Endodermal cell (in vitro differentiated cells): Measurements from ENCODE around the gene CCT5. TPM values are rescaled to one million over a fixed set of nuclear protein-coding genes. Genes with fewer than 3 reads are reported as not detected.

ENCODE experiments used
- DNase-seq: peaks from one replicate; pipeline ENCODE4 v3.0.0-alpha.2; 2017
- H3K27ac ChIP-seq: 2 replicates; pipeline ENCODE4 v1.5.1; 2013; ENCODE audit warnings: mild to moderate bottlenecking, low read depth, low read length, moderate library complexity
- H3K27me3 ChIP-seq: 2 replicates; pipeline ENCODE4 v1.6.1; 2013; ENCODE audit warnings: mild to moderate bottlenecking, low read length, moderate library complexity; ENCODE audit not compliant: insufficient read depth, control insufficient read depth, poor library complexity, severe bottlenecking
- H3K36me3 ChIP-seq: 2 replicates; pipeline ENCODE4 v1.7.0; 2013; ENCODE audit warnings: mild to moderate bottlenecking, low read length, moderate library complexity; ENCODE audit not compliant: control insufficient read depth, insufficient read depth
- H3K4me1 ChIP-seq: one replicate; pipeline ENCODE4 v1.7.0; 2013; ENCODE audit warnings: low read length; ENCODE audit not compliant: control insufficient read depth, insufficient read depth
- H3K4me3 ChIP-seq: 2 replicates; pipeline ENCODE4 v1.5.1; 2013; ENCODE audit warnings: mild to moderate bottlenecking, low read length, moderate library complexity
- H3K9ac ChIP-seq: 2 replicates; pipeline ENCODE4 v1.6.1; 2013; ENCODE audit warnings: mild to moderate bottlenecking, low read length, moderate library complexity; ENCODE audit not compliant: poor library complexity, severe bottlenecking; ENCODE audit errors: extremely low read depth
- H3K9me3 ChIP-seq: 2 replicates; pipeline ENCODE4 v1.6.1; 2013; ENCODE audit warnings: mild to moderate bottlenecking, low read length, moderate library complexity; ENCODE audit not compliant: control insufficient read depth
- H3K27ac Mint-ChIP-seq: 2 replicates; pipeline ENCODE4 v1.8.0; 2020; ENCODE audit warnings: mixed read lengths
- H3K27me3 Mint-ChIP-seq: 2 replicates; pipeline ENCODE4 v1.8.0; 2021; ENCODE audit warnings: mild to moderate bottlenecking, mixed read lengths; ENCODE audit not compliant: insufficient read depth
- H3K36me3 Mint-ChIP-seq: 2 replicates; pipeline ENCODE4 v1.8.0; 2020; ENCODE audit warnings: low read depth, mixed read lengths
- H3K4me1 Mint-ChIP-seq: 2 replicates; pipeline ENCODE4 v1.8.0; 2020; ENCODE audit warnings: mixed read lengths
- H3K4me3 Mint-ChIP-seq: 2 replicates; pipeline ENCODE4 v1.8.0; 2020; ENCODE audit warnings: mild to moderate bottlenecking, moderate library complexity, mixed read lengths
- H3K9me3 Mint-ChIP-seq: 2 replicates; pipeline ENCODE4 v1.8.0; 2020; ENCODE audit warnings: mild to moderate bottlenecking, mixed read lengths
- CTCF ChIP-seq: fragments of 200-600 bp; sonication (generic); conservative IDR thresholded peaks from 2 replicates; pipeline ENCODE4 v1.5.0; 2021; ENCODE audit warnings: antibody characterized with exemption, mild to moderate bottlenecking
- WGBS, 2 experiments: methylation state at CpG; one replicate each; pipeline versions ENCODE4 v1.1.5 to v1.1.7; 2013; ENCODE audit warnings: missing lambda C conversion rate in 2 of 2, mixed read lengths in 1 of 2; ENCODE audit not compliant: insufficient coverage in 1 of 2, insufficient read length in 1 of 2; 5-methylcytosine and 5-hydroxymethylcytosine counted together
- total RNA-seq, 2 donors: library from RNA; stranded (reverse); fragmentation: NEBNext Ultra II Directional in 1 of 2; extraction: Animal tissue kit (Norgen Biotek cat#: 25700) in 1 of 2; gene quantifications; 2 replicates in 1 of 2; 3 replicates in 1 of 2; pipeline ENCODE4 v1.2.1, GENCODE V29; 2021

CCT5 gene
- total RNA-seq, 2 donors from 2014 or later, result 316 to 356 TPM

- Histone ChIP-seq H3K27ac (no peak overlapping the region), H3K9ac (no peak overlapping the region), H3K36me3 (no peaks in the 10 kb centered on the region), H3K27me3 (no peaks in the 10 kb centered on the region), H3K4me1 (no peaks in the 10 kb centered on the region), H3K9me3 (no peaks in the 10 kb centered on the region), H3K4me3 (no peak overlapping the region)
- Mint-ChIP-seq H3K36me3 (no peaks in the 10 kb centered on the region), H3K4me1 (peaks cover 11% of the 10 kb centered on the region), H3K27me3 (no peaks in the 10 kb centered on the region), H3K4me3 (no peak overlapping the region), H3K9me3 (no peaks in the 10 kb centered on the region), H3K27ac (no peak overlapping the region)
- WGBS, 2 experiments, result 89 to 90% methylated on average over 6 to 7 of the region's 7 CpGs
- no peak for TF ChIP-seq CTCF
- no peak for DNase-seq
These were observed 26.6 kb downstream of the CCT5 start for GRCh38 chr5:10276691-10277090.

GRCh38 chr5:10277773-10278630 lies 27.9 kb downstream of the CCT5 start:
- H3K27ac ChIP-seq, result no peak overlapping the region
- 96 to 98% methylated on average over 9 to 13 of the region's 13 CpGs for WGBS, 2 experiments

GRCh38 chr5:10278658-10279279 lies 28.7 kb downstream of the CCT5 start:
- no peak overlapping the region for H3K4me3 Mint-ChIP-seq

More at GRCh38 chr5:10277773-10278630, 27.9 kb downstream of the CCT5 start:
- H3K4me1 Mint-ChIP-seq, result peaks cover 11% of the 10 kb centered on the region
- H3K4me3 Mint-ChIP-seq, result no peak overlapping the region
- no peaks in the 10 kb centered on the region for H3K27me3 ChIP-seq
- no peaks in the 10 kb centered on the region for H3K9me3 Mint-ChIP-seq
- H3K4me1 ChIP-seq, result no peaks in the 10 kb centered on the region
- no peak overlapping the region for H3K4me3 ChIP-seq
- H3K27ac Mint-ChIP-seq, result no peak overlapping the region
- TF ChIP-seq CTCF, result no peak
- H3K27me3 Mint-ChIP-seq, result no peaks in the 10 kb centered on the region
- H3K9ac ChIP-seq, result no peak overlapping the region
- no peaks in the 10 kb centered on the region for H3K36me3 Mint-ChIP-seq
- no peak for DNase-seq
- H3K36me3 ChIP-seq, result no peaks in the 10 kb centered on the region
- no peaks in the 10 kb centered on the region for H3K9me3 ChIP-seq

More at GRCh38 chr5:10278658-10279279, 28.7 kb downstream of the CCT5 start:
- Histone ChIP-seq H3K27me3 (no peaks in the 10 kb centered on the region), H3K4me3 (no peak overlapping the region), H3K36me3 (no peaks in the 10 kb centered on the region), H3K27ac (no peak overlapping the region), H3K9me3 (no peaks in the 10 kb centered on the region), H3K9ac (no peak overlapping the region), H3K4me1 (no peaks in the 10 kb centered on the region)
- no peak overlapping the region for H3K27ac Mint-ChIP-seq
- peaks cover 15% of the 10 kb centered on the region for H3K4me1 Mint-ChIP-seq
- no peaks in the 10 kb centered on the region for H3K36me3 Mint-ChIP-seq
- no peaks in the 10 kb centered on the region for H3K27me3 Mint-ChIP-seq
- 93 to 94% methylated on average over 10 to 12 of the region's 12 CpGs for WGBS, 2 experiments
- DNase-seq, result no peak
- no peaks in the 10 kb centered on the region for H3K9me3 Mint-ChIP-seq
- no peak for TF ChIP-seq CTCF
